Measurements from ENCODE around the gene EDN2.

Gene EDN2

GRCh38 chr1:41480204-41481108 is 4.0 kb downstream of the EDN2 start:
- no peak for TF ChIP-seq FOXP2 (optimal IDR thresholded peaks at IDR 0.05; ENCODE audit: borderline replicate concordance, extremely low read depth, extremely low read length, insufficient read depth)
- no peak for TF ChIP-seq SIN3A (IDR thresholded peaks at IDR 0.05; ENCODE audit: borderline replicate concordance, insufficient read depth, low read length)
- TF ChIP-seq POLR2AphosphoS5 (IDR thresholded peaks at IDR 0.05; ENCODE audit: low read depth, low read length) = no peak

GRCh38 chr1:41479808-41480160 is 4.7 kb downstream of the EDN2 start:
- TF ChIP-seq REST (IDR thresholded peaks at IDR 0.05; ENCODE audit: insufficient read depth in 1 of 2, low read depth in 2 of 2, low read length in 2 of 2) = no peak
- TF ChIP-seq SIN3A (IDR thresholded peaks at IDR 0.05; ENCODE audit: borderline replicate concordance, insufficient read depth, low read length) = no peak
- TF ChIP-seq POLR2AphosphoS5 (IDR thresholded peaks at IDR 0.05; ENCODE audit: low read depth, low read length) = no peak
- no peak for TF ChIP-seq FOXP2 (optimal IDR thresholded peaks at IDR 0.05; ENCODE audit: borderline replicate concordance, extremely low read depth, extremely low read length, insufficient read depth)
- no peak for TF ChIP-seq TAF1 (IDR thresholded peaks at IDR 0.05; ENCODE audit: borderline replicate concordance, insufficient read depth, low read length)

- TF ChIP-seq TAF1 (IDR thresholded peaks at IDR 0.05; ENCODE audit: borderline replicate concordance, insufficient read depth, low read length) (no peak), POLR2AphosphoS5 (IDR thresholded peaks at IDR 0.05; ENCODE audit: low read depth, low read length) (no peak), SIN3A (IDR thresholded peaks at IDR 0.05; ENCODE audit: borderline replicate concordance, insufficient read depth, low read length) (no peak), FOXP2 (optimal IDR thresholded peaks at IDR 0.05; ENCODE audit: borderline replicate concordance, extremely low read depth, extremely low read length, insufficient read depth) (no peak), REST (IDR thresholded peaks at IDR 0.05; ENCODE audit: insufficient read depth in 1 of 2, low read depth in 2 of 2, low read length in 2 of 2) (no peak)
Measured at GRCh38 chr1:41479000-41479807, 5.3 kb downstream of the EDN2 start.

- TF ChIP-seq SIN3A (IDR thresholded peaks at IDR 0.05; ENCODE audit: borderline replicate concordance, insufficient read depth, low read length) (no peak), POLR2AphosphoS5 (IDR thresholded peaks at IDR 0.05; ENCODE audit: low read depth, low read length) (no peak), FOXP2 (optimal IDR thresholded peaks at IDR 0.05; ENCODE audit: borderline replicate concordance, extremely low read depth, extremely low read length, insufficient read depth) (no peak), REST (IDR thresholded peaks at IDR 0.05; ENCODE audit: insufficient read depth in 1 of 2, low read depth in 2 of 2, low read length in 2 of 2) (no peak), TAF1 (IDR thresholded peaks at IDR 0.05; ENCODE audit: borderline replicate concordance, insufficient read depth, low read length) (no peak)
Measured at GRCh38 chr1:41478118-41478748, 6.2 kb downstream of the EDN2 start.

GRCh38 chr1:41476807-41477361 is 7.6 kb downstream of the EDN2 start:
- TF ChIP-seq SIN3A (IDR thresholded peaks at IDR 0.05; ENCODE audit: borderline replicate concordance, insufficient read depth, low read length) (no peak), FOXP2 (optimal IDR thresholded peaks at IDR 0.05; ENCODE audit: borderline replicate concordance, extremely low read depth, extremely low read length, insufficient read depth) (no peak), POLR2AphosphoS5 (IDR thresholded peaks at IDR 0.05; ENCODE audit: low read depth, low read length) (no peak), REST (IDR thresholded peaks at IDR 0.05; ENCODE audit: insufficient read depth in 1 of 2, low read depth in 2 of 2, low read length in 2 of 2) (no peak), TAF1 (IDR thresholded peaks at IDR 0.05; ENCODE audit: borderline replicate concordance, insufficient read depth, low read length) (no peak)

All from PFSK-1 (cell line).